ENCODE data around the gene CCDC40. TPM values are rescaled to one million over a fixed set of nuclear protein-coding genes. Genes with fewer than 3 reads are reported as not detected.

CCDC40 gene
- total and polyA plus RNA-seq, 2 of the 13 experiments (the other 11 are each of a cell fraction or from before 2014, with no cell fraction given), result 4.1 to 5.5 TPM

DNA sequence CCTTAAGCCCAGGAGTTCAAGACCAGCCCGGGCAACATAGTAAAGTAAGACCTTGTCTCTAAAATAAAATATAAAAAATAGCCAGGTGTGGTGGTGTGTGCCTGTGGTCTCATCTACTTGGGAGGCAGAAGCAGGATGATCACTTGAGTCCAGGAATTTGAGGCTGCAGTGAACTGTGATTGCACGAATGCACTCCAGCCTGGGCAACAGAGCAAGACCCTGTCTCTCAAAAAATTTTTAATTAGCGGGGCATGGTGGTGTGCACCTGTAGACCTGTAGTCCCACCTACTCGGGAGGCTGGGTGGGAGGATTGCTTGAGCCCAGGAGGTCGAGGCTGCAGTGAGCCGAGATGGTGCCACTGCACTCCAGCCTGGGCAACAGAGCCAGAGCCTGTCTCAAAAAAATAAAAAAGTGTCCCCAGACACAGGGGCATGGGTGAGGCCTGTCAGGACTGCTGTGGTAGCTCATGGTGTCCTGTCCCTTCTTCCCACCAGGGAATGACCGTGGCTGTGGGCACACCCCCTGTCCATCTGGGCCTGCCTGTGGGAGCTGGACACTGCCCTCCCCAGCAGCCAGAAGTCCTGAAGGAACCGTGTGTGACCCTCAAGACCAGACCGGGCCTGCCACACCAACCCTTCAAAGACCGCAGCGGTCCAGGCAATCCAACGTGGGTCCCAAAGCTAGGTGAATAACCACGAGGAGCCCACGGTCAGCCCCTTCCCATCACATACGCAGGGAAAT, 34.1 kb downstream of the CCDC40 start:
- Histone ChIP-seq H3K4me2 (ENCODE audit: low read depth, low read length) (peak overlapping the region; percentile 92), H3K36me3 (replicated peaks in 1 of 2; ENCODE audit: control insufficient read depth in 1 of 2, insufficient read depth in 2 of 2, low read length in 2 of 2) (no peaks in the 10 kb centered on the region), H3K4me3 (replicated peaks in 1 of 3; ENCODE audit: insufficient read depth in 1 of 3, low read depth in 2 of 3, low read length in 3 of 3) (peak overlapping the region; percentile 60 to 72 (median 62)), H3K4me1 (ENCODE audit: insufficient read depth, low read length) (peaks cover 50% of the 10 kb centered on the region), H3K27ac (ENCODE audit: extremely low read length, insufficient read depth, low read length) (no peak overlapping the region), H3K27me3 (ENCODE audit: control insufficient read depth in 1 of 2, insufficient read depth in 2 of 2, low read length in 2 of 2) (no peaks in the 10 kb centered on the region; a peak in 1 of 5 replicates), H3K9me3 (ENCODE audit: low read length) (no peaks in the 10 kb centered on the region), H3K79me2 (ENCODE audit: insufficient read depth, low read length) (no peaks in the 10 kb centered on the region), H3K9ac (ENCODE audit: insufficient read depth, low read depth, low read length) (peak overlapping the region; percentile 65), H4K20me1 (ENCODE audit: insufficient read depth, low read length) (no peaks in the 10 kb centered on the region), H2AFZ (ENCODE audit: low read length) (peak overlapping the region; percentile 62)
- no peak for FAIRE-seq
- intact Hi-C loops (cut with micrococcal nuclease; ENCODE audit: unreplicated experiment), result loop anchor here (5.0 kb wide), 1 partner anchor 33 kb away; the partner anchor contains the start of genes CCDC40 and TBC1D16
- in situ Hi-C loops (cut with HindIII; ENCODE audit: extremely low pct_ligation_motif_present, low pct_unique_long_range_greater_than_20kb), result no loop called here
- CTCF ChIA-PET (ENCODE audit: low intra/inter-chr PET ratio, low total read pairs), result no interaction called here
- 55% methylated on average over 14 of the region's 15 CpGs for WGBS (ENCODE audit: low lambda C conversion rate)
- ATAC-seq, result peak; percentile 11; the same call in 2 of the 3 replicates
- TSS peak; percentile 80 for BruUV-seq (replicated peaks)
- POLR2A ChIA-PET, result interaction anchor here (1.0 to 1.3 kb wide), 2 partner anchors 31 to 260 kb away, joined by 3 to 4 read pairs; partner anchors contain the start of gene GAA
- DNase-seq (ENCODE audit: low spot score), result no peak
- TF ChIP-seq DNMT3B (CRISPR knock-in tag; conservative IDR thresholded peaks at IDR 0.05) (no peak), RARG (CRISPR knock-in tag; IDR thresholded peaks at IDR 0.05; ENCODE audit: low read depth) (no peak), ZNF768 (CRISPR knock-in tag; IDR thresholded peaks at IDR 0.05) (no peak), ZNF225 (CRISPR knock-in tag; IDR thresholded peaks at IDR 0.05) (0 out of 2 replicates have a peak, but pooled peaks have one; percentile 24), ZNF841 (CRISPR knock-in tag; IDR thresholded peaks at IDR 0.05; ENCODE audit: borderline replicate concordance) (no peak), LCORL (IDR thresholded peaks at IDR 0.05) (no peak), LCORL (CRISPR knock-in tag; IDR thresholded peaks at IDR 0.05) (no peak), ATF7-NPFF (CRISPR knock-in tag; IDR thresholded peaks at IDR 0.05; ENCODE audit: low read depth) (no peak), SMARCC2 (IDR thresholded peaks at IDR 0.05) (no peak), CREM (IDR thresholded peaks at IDR 0.05) (no peak), CREM (CRISPR knock-in tag; IDR thresholded peaks at IDR 0.05) (no peak), ETV6 (CRISPR knock-in tag; conservative IDR thresholded peaks at IDR 0.05) (no peak), HNF1B (CRISPR knock-in tag; IDR thresholded peaks at IDR 0.05) (no peak), GABPB1 (CRISPR knock-in tag; IDR thresholded peaks at IDR 0.05) (0 out of 2 replicates have a peak, but pooled peaks have one; percentile 16)
- TF ChIP-seq, protein P1, sequence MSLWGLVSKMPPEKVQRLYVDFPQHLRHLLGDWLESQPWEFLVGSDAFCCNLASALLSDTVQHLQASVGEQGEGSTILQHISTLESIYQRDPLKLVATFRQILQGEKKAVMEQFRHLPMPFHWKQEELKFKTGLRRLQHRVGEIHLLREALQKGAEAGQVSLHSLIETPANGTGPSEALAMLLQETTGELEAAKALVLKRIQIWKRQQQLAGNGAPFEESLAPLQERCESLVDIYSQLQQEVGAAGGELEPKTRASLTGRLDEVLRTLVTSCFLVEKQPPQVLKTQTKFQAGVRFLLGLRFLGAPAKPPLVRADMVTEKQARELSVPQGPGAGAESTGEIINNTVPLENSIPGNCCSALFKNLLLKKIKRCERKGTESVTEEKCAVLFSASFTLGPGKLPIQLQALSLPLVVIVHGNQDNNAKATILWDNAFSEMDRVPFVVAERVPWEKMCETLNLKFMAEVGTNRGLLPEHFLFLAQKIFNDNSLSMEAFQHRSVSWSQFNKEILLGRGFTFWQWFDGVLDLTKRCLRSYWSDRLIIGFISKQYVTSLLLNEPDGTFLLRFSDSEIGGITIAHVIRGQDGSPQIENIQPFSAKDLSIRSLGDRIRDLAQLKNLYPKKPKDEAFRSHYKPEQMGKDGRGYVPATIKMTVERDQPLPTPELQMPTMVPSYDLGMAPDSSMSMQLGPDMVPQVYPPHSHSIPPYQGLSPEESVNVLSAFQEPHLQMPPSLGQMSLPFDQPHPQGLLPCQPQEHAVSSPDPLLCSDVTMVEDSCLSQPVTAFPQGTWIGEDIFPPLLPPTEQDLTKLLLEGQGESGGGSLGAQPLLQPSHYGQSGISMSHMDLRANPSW (CRISPR knock-in tag; IDR thresholded peaks at IDR 0.05; ENCODE audit: borderline replicate concordance), result no peak
- TF ChIP-seq, protein P2, sequence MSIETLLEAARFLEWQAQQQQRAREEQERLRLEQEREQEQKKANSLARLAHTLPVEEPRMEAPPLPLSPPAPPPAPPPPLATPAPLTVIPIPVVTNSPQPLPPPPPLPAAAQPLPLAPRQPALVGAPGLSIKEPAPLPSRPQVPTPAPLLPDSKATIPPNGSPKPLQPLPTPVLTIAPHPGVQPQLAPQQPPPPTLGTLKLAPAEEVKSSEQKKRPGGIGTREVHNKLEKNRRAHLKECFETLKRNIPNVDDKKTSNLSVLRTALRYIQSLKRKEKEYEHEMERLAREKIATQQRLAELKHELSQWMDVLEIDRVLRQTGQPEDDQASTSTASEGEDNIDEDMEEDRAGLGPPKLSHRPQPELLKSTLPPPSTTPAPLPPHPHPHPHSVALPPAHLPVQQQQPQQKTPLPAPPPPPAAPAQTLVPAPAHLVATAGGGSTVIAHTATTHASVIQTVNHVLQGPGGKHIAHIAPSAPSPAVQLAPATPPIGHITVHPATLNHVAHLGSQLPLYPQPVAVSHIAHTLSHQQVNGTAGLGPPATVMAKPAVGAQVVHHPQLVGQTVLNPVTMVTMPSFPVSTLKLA (IDR thresholded peaks at IDR 0.05), result no peak
- TF ChIP-seq, protein P3, sequence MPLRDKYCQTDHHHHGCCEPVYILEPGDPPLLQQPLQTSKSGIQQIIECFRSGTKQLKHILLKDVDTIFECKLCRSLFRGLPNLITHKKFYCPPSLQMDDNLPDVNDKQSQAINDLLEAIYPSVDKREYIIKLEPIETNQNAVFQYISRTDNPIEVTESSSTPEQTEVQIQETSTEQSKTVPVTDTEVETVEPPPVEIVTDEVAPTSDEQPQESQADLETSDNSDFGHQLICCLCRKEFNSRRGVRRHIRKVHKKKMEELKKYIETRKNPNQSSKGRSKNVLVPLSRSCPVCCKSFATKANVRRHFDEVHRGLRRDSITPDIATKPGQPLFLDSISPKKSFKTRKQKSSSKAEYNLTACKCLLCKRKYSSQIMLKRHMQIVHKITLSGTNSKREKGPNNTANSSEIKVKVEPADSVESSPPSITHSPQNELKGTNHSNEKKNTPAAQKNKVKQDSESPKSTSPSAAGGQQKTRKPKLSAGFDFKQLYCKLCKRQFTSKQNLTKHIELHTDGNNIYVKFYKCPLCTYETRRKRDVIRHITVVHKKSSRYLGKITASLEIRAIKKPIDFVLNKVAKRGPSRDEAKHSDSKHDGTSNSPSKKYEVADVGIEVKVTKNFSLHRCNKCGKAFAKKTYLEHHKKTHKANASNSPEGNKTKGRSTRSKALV (CRISPR knock-in tag; IDR thresholded peaks at IDR 0.05), result 0 out of 2 replicates have a peak, but pooled peaks have one; percentile 4
